Uterus (tissue), 4 donors: Measurements from ENCODE around the gene GPR143. TPM values are rescaled to one million over a fixed set of nuclear protein-coding genes. Genes with fewer than 3 reads are reported as not detected.
"Not testable (repeated sequence)": the region's sequence is repeated elsewhere in the genome, so short reads cannot be mapped to it uniquely, and the experiment has no call there.

Experiments used
- DNase-seq, 2 donors: peaks; one replicate each; pipeline ENCODE4 v3.0.0-alpha.2; 2019 to 2020
- H3K27ac ChIP-seq, 2 donors: fragments of 200-600 bp; sonication (generic); 1 replicate in 1 of 2; 2 replicates in 1 of 2; pipeline ENCODE4 v1.5.1; 2016 to 2018
- H3K27me3 ChIP-seq, 2 donors: fragments of 200-600 bp; sonication (generic); one replicate each; pipeline ENCODE4 v1.5.1; 2018 to 2019; ENCODE audit warnings: control low read depth in 1 of 2
- H3K36me3 ChIP-seq, 2 donors: fragments of 200-600 bp; sonication (generic); one replicate each; pipeline ENCODE4 v1.5.1; 2019; ENCODE audit warnings: control low read depth in 1 of 2
- H3K4me1 ChIP-seq, 2 donors: fragments of 200-600 bp; sonication (generic); one replicate each; pipeline ENCODE4 v1.5.1; 2018 to 2019; ENCODE audit warnings: control low read depth in 1 of 2
- H3K4me3 ChIP-seq, 2 donors: fragments of 200-600 bp; sonication (generic); 1 replicate in 1 of 2; 2 replicates in 1 of 2; pipeline ENCODE4 v1.5.1; 2018 to 2019; ENCODE audit warnings: mild to moderate bottlenecking in 1 of 2
- H3K9me3 ChIP-seq, 2 donors: fragments of 200-600 bp; sonication (generic); one replicate each; pipeline ENCODE4 v1.5.1; 2019; ENCODE audit warnings: control low read depth in 1 of 2
- POLR2A ChIP-seq, 2 donors: fragments of 450-650 bp; IDR thresholded peaks; one replicate each; pipeline ENCODE4 v1.6.1; 2016; ENCODE audit warnings: antibody characterized with exemption in 2 of 2, mild to moderate bottlenecking in 1 of 2, moderate library complexity in 1 of 2
- intact Hi-C: fragments of 100-400 bp; cut with DNase I; formaldehyde crosslinking; loops from one replicate; pipeline ENCODE4 v1.15.1; 2023; ENCODE audit warnings: low total_unique reads
- total RNA-seq, 4 donors: library from RNA; depleted of rRNA in 3 of 4; stranded (reverse); fragments of >200 nt in 3 of 4; gene quantifications; one replicate each; pipeline versions ENCODE4 v1.1.0 to v1.2.4, GENCODE V29; 2014 to 2023
- TF ChIP-seq, protein P1 (sequence below), 4 experiments: fragments of 200-600 bp in 2 of 4; fragments of 450-650 bp in 2 of 4; sonication (generic) in 2 of 4; IDR thresholded peaks; one replicate each; pipeline ENCODE4 v1.5.1; 2016 to 2019; ENCODE audit warnings: antibody characterized with exemption in 4 of 4, mild to moderate bottlenecking in 2 of 4, moderate library complexity in 1 of 4
- donor health status: DM: yes; HTN: yes; CAD: no.

Gene GPR143
- total RNA-seq, 4 donors from 2014 or later: 0.26 to 7.0 (median 2.4) TPM; not detected in 1

DNA sequence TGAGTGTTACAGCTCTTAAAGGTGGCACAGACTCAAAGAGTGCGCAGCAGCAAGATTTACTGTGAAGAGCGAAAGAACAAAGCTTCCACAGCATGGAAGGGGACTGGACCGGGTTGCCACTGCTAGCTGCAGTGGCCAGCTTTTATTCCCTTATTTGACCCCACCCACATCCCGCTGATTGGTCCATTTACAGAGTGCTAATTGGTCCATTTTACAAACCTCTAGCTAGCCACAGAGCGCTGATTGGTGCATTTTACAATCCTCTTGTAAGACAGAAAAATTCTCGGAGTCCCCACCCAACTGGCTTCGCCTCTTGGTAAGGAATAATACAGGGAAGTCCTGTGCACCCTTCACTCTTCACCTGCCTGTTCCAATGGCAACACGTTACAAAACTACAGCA, 18.7 kb upstream of the GPR143 start:
- Histone ChIP-seq H3K4me3 (no peak overlapping the region), H3K27me3 (no peaks in the 10 kb centered on the region), H3K36me3 (no peaks in the 10 kb centered on the region), H3K4me1 (no peaks in the 10 kb centered on the region), H3K27ac (no peak overlapping the region), H3K9me3 (no peaks in the 10 kb centered on the region)
- TF ChIP-seq, protein P1, sequence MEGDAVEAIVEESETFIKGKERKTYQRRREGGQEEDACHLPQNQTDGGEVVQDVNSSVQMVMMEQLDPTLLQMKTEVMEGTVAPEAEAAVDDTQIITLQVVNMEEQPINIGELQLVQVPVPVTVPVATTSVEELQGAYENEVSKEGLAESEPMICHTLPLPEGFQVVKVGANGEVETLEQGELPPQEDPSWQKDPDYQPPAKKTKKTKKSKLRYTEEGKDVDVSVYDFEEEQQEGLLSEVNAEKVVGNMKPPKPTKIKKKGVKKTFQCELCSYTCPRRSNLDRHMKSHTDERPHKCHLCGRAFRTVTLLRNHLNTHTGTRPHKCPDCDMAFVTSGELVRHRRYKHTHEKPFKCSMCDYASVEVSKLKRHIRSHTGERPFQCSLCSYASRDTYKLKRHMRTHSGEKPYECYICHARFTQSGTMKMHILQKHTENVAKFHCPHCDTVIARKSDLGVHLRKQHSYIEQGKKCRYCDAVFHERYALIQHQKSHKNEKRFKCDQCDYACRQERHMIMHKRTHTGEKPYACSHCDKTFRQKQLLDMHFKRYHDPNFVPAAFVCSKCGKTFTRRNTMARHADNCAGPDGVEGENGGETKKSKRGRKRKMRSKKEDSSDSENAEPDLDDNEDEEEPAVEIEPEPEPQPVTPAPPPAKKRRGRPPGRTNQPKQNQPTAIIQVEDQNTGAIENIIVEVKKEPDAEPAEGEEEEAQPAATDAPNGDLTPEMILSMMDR (IDR thresholded peaks at IDR 0.05): no peak
- TF ChIP-seq POLR2A (IDR thresholded peaks at IDR 0.05): no peak
- DNase-seq: no peak
- intact Hi-C loops: no loop called here

DNA sequence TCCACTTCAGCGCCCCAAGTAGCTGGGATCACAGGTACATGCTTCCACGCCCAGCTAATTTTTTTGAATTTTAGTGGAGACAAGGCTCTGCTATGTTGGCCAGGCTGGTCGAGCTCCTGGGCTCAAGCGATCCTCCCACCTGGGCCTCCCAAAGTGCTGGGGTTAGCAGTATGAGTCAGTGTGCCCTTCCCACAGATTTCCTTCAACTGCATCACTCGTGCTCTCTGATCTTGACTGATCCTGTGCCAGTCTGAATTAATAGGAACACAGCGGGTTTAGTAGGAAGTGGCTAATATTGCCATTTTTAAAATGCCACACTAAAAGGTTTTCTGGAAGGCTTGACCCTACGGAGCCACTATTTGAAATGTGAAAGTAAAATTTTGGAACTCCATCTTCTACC, 16.3 kb upstream of the GPR143 start:
- H3K36me3 ChIP-seq: no peaks in the 10 kb centered on the region
- TF ChIP-seq, protein P1 (IDR thresholded peaks at IDR 0.05): no peak
- no peak for TF ChIP-seq POLR2A (IDR thresholded peaks at IDR 0.05)
- H3K27me3 ChIP-seq: no peaks in the 10 kb centered on the region
- H3K9me3 ChIP-seq: no peaks in the 10 kb centered on the region
- H3K27ac ChIP-seq: no peak overlapping the region
- intact Hi-C loops: no loop called here
- DNase-seq: no peak
- no peak overlapping the region for H3K4me3 ChIP-seq
- no peaks in the 10 kb centered on the region for H3K4me1 ChIP-seq

DNA sequence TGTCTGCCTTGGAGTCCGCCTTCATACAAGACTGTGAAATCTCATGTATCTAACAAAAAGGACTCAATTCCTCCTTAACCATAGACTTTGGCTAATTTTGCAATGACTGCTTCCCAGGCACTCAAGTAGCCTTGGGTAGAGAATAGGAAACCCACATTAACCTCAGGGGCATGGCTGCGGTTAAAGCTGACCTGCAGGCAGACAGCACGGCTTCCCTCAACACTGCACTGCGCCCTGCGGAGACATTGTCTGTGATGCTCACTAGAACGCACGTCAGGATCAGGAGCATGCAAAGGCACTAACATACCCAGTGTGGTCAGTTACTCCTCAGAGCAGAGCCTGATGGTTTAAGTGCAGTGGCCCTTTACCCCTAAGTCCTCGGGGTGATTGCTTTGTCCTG, 10.3 kb upstream of the GPR143 start:
- Histone ChIP-seq H3K36me3 (no peaks in the 10 kb centered on the region), H3K4me3 (no peak overlapping the region), H3K27ac (no peak overlapping the region), H3K9me3 (no peaks in the 10 kb centered on the region), H3K4me1 (no peaks in the 10 kb centered on the region), H3K27me3 (no peaks in the 10 kb centered on the region)
- intact Hi-C loops: no loop called here
- no peak for TF ChIP-seq POLR2A (IDR thresholded peaks at IDR 0.05)
- TF ChIP-seq, protein P1 (IDR thresholded peaks at IDR 0.05): no peak
- no peak for DNase-seq

GRCh38 chrX:9772943-9773342, 7.3 kb upstream of the GPR143 start:
- DNase-seq: no peak
- Histone ChIP-seq H3K27ac (no peak overlapping the region), H3K27me3 (no peaks in the 10 kb centered on the region), H3K9me3 (no peaks in the 10 kb centered on the region), H3K4me1 (no peaks in the 10 kb centered on the region), H3K36me3 (no peaks in the 10 kb centered on the region), H3K4me3 (no peak overlapping the region)
- TF ChIP-seq, protein P1 (IDR thresholded peaks at IDR 0.05): no peak
- TF ChIP-seq POLR2A (IDR thresholded peaks at IDR 0.05): no peak
- intact Hi-C loops: no loop called here

DNA sequence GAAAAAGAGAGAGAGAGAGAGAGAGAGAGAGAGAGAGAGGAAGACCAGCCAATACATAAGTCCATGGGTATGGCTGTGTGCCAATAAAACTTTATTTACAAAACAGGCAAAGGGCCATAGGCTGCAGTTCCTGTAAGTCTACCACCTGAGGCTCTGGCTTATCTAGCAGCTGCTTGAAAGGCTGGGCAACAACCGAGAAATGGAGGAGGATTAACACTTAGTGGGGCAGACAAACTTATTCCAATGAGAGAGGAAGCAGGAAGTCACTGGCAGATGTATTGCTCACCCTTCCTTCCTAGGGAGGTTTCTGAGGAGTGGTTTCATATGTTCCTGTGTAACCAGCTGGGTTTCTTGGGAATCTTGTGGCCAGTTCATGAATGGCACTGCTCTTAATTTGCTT, 4.7 kb upstream of the GPR143 start:
- no peak for DNase-seq
- Histone ChIP-seq H3K9me3 (no peaks in the 10 kb centered on the region), H3K4me1 (no peaks in the 10 kb centered on the region), H3K27me3 (no peaks in the 10 kb centered on the region), H3K4me3 (no peak overlapping the region), H3K27ac (no peak overlapping the region), H3K36me3 (no peaks in the 10 kb centered on the region)
- TF ChIP-seq, protein P1 (IDR thresholded peaks at IDR 0.05): no peak
- TF ChIP-seq POLR2A (IDR thresholded peaks at IDR 0.05): no peak
- intact Hi-C loops: no loop called here

GRCh38 chrX:9768321-9768839, 2.7 kb upstream of the GPR143 start:
- H3K27ac ChIP-seq, H3K27me3 ChIP-seq, H3K4me1 ChIP-seq, DNase-seq, H3K9me3 ChIP-seq, H3K36me3 ChIP-seq, H3K4me3 ChIP-seq, intact Hi-C loops: not testable (repeated sequence)
